ENCODE measurements around the gene TDRKH. TPM values are rescaled to one million over a fixed set of nuclear protein-coding genes. Genes with fewer than 3 reads are reported as not detected.
A peak's percentile ranks its signal among the peaks of the same experiment; 100 is the strongest.

Gene TDRKH
- total RNA-seq, 2 experiments from 2014 or later, result 10.2 to 21.1 TPM

- H3K79me2 ChIP-seq (ENCODE audit: insufficient read depth, low read depth, low read length), result no peaks in the 10 kb centered on the region
- H4K20me1 ChIP-seq (ENCODE audit: insufficient read depth, low read length), result no peaks in the 10 kb centered on the region
- no peaks in the 10 kb centered on the region for H3K9me3 ChIP-seq (ENCODE audit: low read length)
- H3K27ac ChIP-seq (ENCODE audit: low read depth, low read length, poor library complexity, severe bottlenecking), result no peak overlapping the region
- TF ChIP-seq EZH2phosphoT487 (IDR thresholded peaks at IDR 0.05; ENCODE audit: borderline replicate concordance, low read depth, low read length), result no peak
- TF ChIP-seq CTCF (conservative IDR thresholded peaks at IDR 0.05; ENCODE audit: low read length), result no peak
- H2AFZ ChIP-seq (ENCODE audit: low read length), result no peak overlapping the region
- DNase-seq (ENCODE audit: low spot score), result no peak
- intact Hi-C loops (cut with micrococcal nuclease; ENCODE audit: unreplicated experiment), result loop anchor here (5.0 kb wide), 1 partner anchor 391 kb away; no protein-coding TSS in a partner anchor
- ChIA-PET CTCF (ENCODE audit: unreplicated experiment) (no interaction called here), POLR2A (no interaction called here)
- peaks cover 6% of the 10 kb centered on the region for H3K4me1 ChIP-seq (ENCODE audit: insufficient read depth, low read length, poor library complexity, severe bottlenecking)
- H3K4me2 ChIP-seq (ENCODE audit: low read length), result no peak overlapping the region
- no peaks in the 10 kb centered on the region for H3K9me2 ChIP-seq (ENCODE audit: insufficient read depth, low read length)
- H3K36me3 ChIP-seq (ENCODE audit: insufficient read depth, low read length), result no peaks in the 10 kb centered on the region
- H3K4me3 ChIP-seq (ENCODE audit: low read depth, low read length, poor library complexity, severe bottlenecking), result no peak overlapping the region
- BruUV-seq (replicated peaks), result no TSS peak
Observed at GRCh38 chr1:151833172-151833900, 43.0 kb upstream of the TDRKH start.

GRCh38 chr1:151832318-151832980 is 42.1 kb upstream of the TDRKH start:
- TF ChIP-seq CTCF (conservative IDR thresholded peaks at IDR 0.05; ENCODE audit: low read length) (no peak), EZH2phosphoT487 (IDR thresholded peaks at IDR 0.05; ENCODE audit: borderline replicate concordance, low read depth, low read length) (no peak)
- Histone ChIP-seq H3K4me1 (ENCODE audit: insufficient read depth, low read length, poor library complexity, severe bottlenecking) (peaks cover 6% of the 10 kb centered on the region), H3K36me3 (ENCODE audit: insufficient read depth, low read length) (no peaks in the 10 kb centered on the region), H3K4me3 (ENCODE audit: low read depth, low read length, poor library complexity, severe bottlenecking) (no peak overlapping the region), H4K20me1 (ENCODE audit: insufficient read depth, low read length) (no peaks in the 10 kb centered on the region), H2AFZ (ENCODE audit: low read length) (0 out of 2 replicates have a peak overlapping the region, but pooled peaks have one; percentile 5), H3K4me2 (ENCODE audit: low read length) (no peak overlapping the region), H3K27ac (ENCODE audit: low read depth, low read length, poor library complexity, severe bottlenecking) (no peak overlapping the region), H3K9me2 (ENCODE audit: insufficient read depth, low read length) (no peaks in the 10 kb centered on the region), H3K9me3 (ENCODE audit: low read length) (no peaks in the 10 kb centered on the region), H3K79me2 (ENCODE audit: insufficient read depth, low read depth, low read length) (no peaks in the 10 kb centered on the region)
- no peak for DNase-seq (ENCODE audit: low spot score)
- POLR2A ChIA-PET, result no interaction called here
- intact Hi-C loops (cut with micrococcal nuclease; ENCODE audit: unreplicated experiment), result loop anchor here (5.0 kb wide), 1 partner anchor 390 kb away; no protein-coding TSS in a partner anchor
- CTCF ChIA-PET (ENCODE audit: unreplicated experiment), result no interaction called here
- BruUV-seq (replicated peaks), result no TSS peak

- no peak for DNase-seq (ENCODE audit: low spot score)
- Histone ChIP-seq H3K4me2 (ENCODE audit: low read length) (no peak within 1 kb of the TSS), H3K36me3 (ENCODE audit: insufficient read depth, low read length) (no peaks in the 10 kb centered on the region), H3K9me2 (ENCODE audit: insufficient read depth, low read length) (no peaks in the 10 kb centered on the region), H3K79me2 (ENCODE audit: insufficient read depth, low read depth, low read length) (no peaks in the 10 kb centered on the region), H2AFZ (ENCODE audit: low read length) (0 out of 2 replicates have a peak within 1 kb of the TSS, but pooled peaks have one; percentile 5), H3K27ac (ENCODE audit: low read depth, low read length, poor library complexity, severe bottlenecking) (no peak within 1 kb of the TSS), H4K20me1 (ENCODE audit: insufficient read depth, low read length) (no peaks in the 10 kb centered on the region), H3K4me1 (ENCODE audit: insufficient read depth, low read length, poor library complexity, severe bottlenecking) (peaks cover 6% of the 10 kb centered on the region), H3K4me3 (ENCODE audit: low read depth, low read length, poor library complexity, severe bottlenecking) (no peak within 1 kb of the TSS), H3K9me3 (ENCODE audit: low read length) (no peaks in the 10 kb centered on the region)
- ChIA-PET CTCF (ENCODE audit: unreplicated experiment) (no interaction called here), POLR2A (no interaction called here)
- BruUV-seq (replicated peaks), result no TSS peak
- TF ChIP-seq CTCF (conservative IDR thresholded peaks at IDR 0.05; ENCODE audit: low read length) (no peak), EZH2phosphoT487 (IDR thresholded peaks at IDR 0.05; ENCODE audit: borderline replicate concordance, low read depth, low read length) (no peak)
- intact Hi-C loops (cut with micrococcal nuclease; ENCODE audit: unreplicated experiment), result loop anchor here (5.0 kb wide), 1 partner anchor 389 kb away; no protein-coding TSS in a partner anchor
Observed at GRCh38 chr1:151831605-151832004, 41.3 kb upstream of the TDRKH start, which contains the start of gene RORC. RORC (minus strand) TSS chr1:151831802; CDS start chr1:151831764, 38 bp downstream.

Data from OCI-LY7 (cell line).